ENCODE results near the gene AKAP5. TPM values are rescaled to one million over a fixed set of nuclear protein-coding genes. Genes with fewer than 3 reads are reported as not detected.

The AKAP5 gene
- total RNA-seq, result 19.1 TPM

GRCh38 chr14:64465191-64465822, at the start of gene AKAP5:
Gene AKAP5, plus strand, starts transcription at chr14:64465499. Its CDS starts 2,896 bp downstream, at chr14:64468395.

GRCh38 chr14:64503434-64504309, 38.4 kb downstream of the AKAP5 start, which contains the start of gene ZBTB25:
Gene ZBTB25, minus strand, starts transcription at chr14:64503838. Its CDS starts 13,305 bp downstream, at chr14:64490533.

GRCh38 chr14:64504310-64504896, 39.1 kb downstream of the AKAP5 start, which contains the start of gene ZBTB1:
Gene ZBTB1, plus strand, starts transcription at chr14:64504770. Its CDS starts 16,735 bp downstream, at chr14:64521505.

Other genes starting within 250 kb of the AKAP5 start
- 1.9 TPM for gene ESR2, start 171.1 kb upstream of the AKAP5 start, total RNA-seq
- 39.1 TPM for gene MTHFD1, start 77.1 kb upstream of the AKAP5 start, total RNA-seq
- gene ZBTB25, start 38.3 kb downstream of the AKAP5 start, total RNA-seq, result 21.0 TPM
- gene ZBTB1, start 39.3 kb downstream of the AKAP5 start, total RNA-seq, result 47.6 TPM
- gene HSPA2, start 75.2 kb downstream of the AKAP5 start, total RNA-seq, result 10.3 TPM
- gene PPP1R36, start 84.5 kb downstream of the AKAP5 start, total RNA-seq, result not detected
- gene PLEKHG3, start 238.9 kb downstream of the AKAP5 start, total RNA-seq, result 9.7 TPM